SW 1271 (cell line): ENCODE measurements around the gene SLCO1A2.

Experiments used
- DNase-seq, 2 experiments: peaks; one replicate each; lab custom pipeline; 2025; lab: John Stamatoyannopoulos, UW

SLCO1A2 gene

DNA sequence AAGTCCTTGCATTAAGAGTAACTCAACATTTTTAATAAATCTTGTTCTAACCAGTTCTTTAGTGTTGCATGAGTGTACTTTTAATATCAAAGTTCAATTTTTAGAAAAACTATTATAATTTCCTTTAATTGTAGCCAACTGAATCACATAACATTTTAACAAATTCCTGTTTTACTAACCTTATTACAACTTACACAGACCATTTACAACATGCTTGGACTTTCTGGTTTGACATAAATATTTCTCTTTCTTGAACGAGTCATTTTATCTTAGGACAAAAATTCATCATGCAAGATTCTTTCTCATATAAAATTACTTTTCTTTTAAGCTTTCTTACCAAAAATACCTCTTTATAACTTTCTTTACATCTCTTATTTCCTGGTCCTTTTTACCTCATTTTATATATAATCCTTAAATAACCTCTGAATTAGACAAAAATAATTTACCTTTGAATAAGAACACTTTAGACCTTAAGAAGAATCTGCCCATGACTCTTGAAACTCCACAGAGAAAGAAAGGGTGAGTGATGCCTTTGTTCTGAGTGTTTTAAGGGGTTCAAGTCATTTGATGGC is 3.9 kb downstream of the SLCO1A2 start:
- DNase-seq = peak in 1 of 2 experiments; percentile 15

DNA sequence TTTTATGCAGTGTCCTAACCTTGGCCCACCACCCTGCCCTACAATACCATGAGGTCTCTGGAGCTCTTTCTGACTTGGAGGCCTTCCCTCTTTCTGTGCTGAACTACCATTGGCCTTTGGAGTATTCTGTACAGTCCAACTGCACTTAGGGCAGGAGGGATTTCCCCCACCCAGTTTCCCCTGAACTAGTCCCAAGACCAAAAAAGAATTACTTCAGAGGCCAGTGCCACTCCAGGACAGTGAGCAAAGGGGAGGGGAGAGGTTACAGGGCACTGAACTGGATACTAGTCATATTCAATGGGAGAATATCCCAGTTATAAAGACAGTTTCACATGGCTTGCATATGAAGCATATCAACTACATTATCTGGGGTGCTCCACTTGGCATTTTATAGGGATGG is 6.1 kb downstream of the SLCO1A2 start:
- no peak for DNase-seq

DNA sequence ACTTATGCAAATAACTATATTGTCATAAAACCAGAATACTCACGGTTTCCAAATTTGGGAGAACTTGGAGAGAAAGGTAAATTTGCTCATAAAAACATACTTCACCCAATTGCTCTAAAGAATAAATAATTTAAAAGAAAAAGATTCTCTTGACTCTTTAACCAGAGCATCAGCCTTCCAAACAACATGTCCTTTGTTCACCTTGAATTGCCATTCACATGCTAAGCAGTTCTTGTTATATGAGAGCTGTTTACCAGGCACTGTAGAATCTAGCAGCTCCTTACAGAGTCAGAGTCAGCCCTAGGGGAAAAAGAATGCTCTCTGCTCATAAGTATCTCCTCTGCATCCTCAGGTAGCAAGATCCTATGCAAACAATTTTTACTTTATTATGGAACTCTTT is 10.2 kb downstream of the SLCO1A2 start:
- no peak for DNase-seq

DNA sequence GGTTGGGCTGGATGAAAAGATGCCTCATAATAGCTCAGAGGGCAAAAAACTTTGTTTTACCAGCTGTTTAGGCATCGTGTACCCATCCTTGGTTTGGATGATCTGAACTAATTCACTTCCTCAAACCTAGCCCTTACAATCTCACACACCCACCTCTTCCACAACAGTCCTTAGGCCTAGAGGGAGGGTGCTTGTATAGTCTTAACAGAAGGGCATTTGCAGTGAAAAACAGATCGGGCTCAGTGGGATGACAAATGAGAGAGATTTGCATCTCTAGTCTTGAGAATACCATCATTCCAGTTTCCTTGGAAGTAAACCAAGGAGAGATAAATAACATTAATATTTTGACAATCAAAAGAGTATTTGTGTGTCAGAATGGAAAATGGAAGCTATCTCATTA is 11.0 kb downstream of the SLCO1A2 start:
- no peak for DNase-seq

DNA sequence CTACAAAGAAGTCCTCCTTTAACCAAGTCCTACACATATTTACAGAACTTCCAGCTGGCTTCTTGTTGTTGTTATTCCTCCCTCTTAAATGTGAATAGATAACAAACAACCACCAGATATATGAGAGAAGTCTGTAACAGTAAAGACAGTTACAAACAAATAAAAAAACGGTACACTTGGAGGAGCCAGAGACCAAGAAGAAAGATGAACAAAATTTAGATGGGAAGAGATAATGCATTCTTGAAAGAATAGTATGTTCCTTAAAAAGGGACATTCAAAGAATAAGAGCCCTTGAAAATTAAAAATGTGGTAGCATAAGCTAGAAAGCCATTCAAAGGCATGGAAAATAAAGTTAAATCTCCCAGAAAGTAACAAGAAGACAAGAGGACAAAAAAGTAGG is 25.9 kb downstream of the SLCO1A2 start:
- no peak for DNase-seq

DNA sequence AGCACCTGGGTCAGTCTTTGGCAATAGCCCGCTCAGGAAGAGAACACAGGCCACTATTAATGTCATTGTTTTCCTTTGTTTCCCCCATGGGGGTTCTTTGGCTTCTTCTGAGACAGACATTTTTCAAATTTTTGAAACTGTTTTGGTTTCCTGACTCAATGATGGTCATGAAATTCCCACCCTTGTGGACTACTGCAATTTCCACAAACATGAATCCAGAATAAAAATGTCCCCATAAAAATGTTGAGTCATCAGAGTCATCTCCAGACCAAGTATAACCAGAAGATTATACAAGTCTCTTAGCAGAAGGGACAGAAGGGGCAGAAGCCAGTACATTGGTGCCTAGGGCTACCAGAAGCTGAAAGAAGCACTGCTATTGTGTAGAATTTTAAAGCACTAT is 29.1 kb downstream of the SLCO1A2 start:
- no peak for DNase-seq

DNA sequence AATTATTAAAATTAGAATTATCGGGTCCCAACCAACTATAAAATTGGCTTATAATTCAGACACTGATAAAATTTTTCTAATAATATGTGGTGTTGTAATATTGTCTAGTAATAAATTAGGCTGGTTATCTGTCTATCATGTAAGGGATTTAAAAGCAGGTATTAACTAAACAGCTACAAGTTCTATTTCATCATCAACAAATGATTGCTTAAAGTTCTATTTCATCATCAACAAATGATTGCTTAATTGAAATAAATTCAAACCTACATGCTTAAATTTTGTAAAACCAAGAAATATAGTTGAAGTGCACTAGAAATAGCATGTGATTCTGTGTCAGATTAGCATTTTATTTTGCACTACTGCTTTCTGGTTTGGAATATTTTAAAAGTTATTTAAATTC is 34.1 kb downstream of the SLCO1A2 start:
- no peak for DNase-seq

DNA sequence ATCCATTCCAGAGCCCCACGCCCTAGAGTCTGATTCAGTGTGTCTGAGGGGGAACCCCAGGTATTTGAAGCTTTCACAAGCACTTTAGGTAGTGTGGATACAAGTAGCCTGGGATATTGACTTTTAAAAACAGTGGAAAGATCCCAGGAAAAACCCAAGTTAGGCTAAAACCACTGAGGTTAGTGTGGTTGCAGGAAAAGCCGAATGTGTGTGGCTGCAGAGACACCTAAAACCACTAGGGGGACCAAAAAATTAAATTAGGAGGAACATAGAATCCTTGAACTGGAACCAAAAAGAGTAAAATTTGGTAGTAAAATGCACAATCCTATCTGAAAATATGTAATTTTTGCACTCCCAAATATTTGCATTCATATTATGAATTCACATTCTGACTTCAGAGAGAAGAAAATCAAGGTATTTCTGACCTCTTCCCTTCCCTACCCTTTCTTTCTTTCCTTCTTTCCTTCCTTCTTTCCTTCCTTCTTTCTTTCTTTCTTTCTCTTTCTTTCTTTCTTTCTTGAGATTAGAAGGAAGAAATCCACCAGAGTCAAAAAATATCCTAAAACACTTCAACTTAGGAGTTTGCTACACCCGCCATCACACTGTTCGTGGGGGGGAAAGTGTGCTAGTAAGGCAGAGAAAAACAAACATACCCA is 37.8 kb downstream of the SLCO1A2 start:
- DNase-seq = peak in 1 of 2 experiments; percentile 35

DNA sequence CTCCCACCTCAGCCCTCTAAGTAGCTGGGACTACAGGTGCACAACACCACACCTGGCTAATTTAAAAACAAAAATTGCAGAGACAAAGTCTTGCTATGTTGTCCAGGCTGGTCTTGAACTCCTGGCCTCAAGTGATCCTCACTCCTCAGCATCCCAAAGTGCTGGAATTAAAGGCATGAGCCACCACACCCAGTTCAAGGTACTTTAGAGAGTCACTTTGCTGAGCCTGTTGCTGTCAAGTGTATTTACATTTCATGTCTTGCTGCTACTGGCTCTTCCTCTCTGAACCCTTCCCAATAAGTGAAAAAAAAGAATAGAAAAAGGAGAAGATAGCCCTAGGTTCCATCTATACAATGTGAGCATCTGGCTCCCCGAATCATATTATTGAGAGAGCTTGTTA is 38.4 kb downstream of the SLCO1A2 start:
- DNase-seq = no peak

DNA sequence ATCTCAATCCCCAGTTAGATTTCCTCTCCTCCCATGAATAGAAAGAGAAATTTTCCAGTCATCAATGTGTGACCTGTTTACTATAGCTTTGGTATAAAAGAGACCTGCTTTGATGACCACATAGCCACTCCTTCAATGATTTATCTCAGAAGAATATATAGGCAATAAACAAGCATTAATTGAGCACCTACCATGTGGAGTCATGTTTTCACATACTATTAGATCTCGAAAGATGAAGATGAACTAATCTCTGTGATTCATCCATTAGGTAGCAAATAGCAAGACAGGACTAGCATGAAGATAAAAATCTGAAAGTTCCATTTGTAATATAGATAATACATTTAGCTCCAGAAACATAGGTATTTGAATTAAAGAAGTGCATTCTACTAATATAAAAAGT is 40.5 kb downstream of the SLCO1A2 start:
- DNase-seq = no peak

DNA sequence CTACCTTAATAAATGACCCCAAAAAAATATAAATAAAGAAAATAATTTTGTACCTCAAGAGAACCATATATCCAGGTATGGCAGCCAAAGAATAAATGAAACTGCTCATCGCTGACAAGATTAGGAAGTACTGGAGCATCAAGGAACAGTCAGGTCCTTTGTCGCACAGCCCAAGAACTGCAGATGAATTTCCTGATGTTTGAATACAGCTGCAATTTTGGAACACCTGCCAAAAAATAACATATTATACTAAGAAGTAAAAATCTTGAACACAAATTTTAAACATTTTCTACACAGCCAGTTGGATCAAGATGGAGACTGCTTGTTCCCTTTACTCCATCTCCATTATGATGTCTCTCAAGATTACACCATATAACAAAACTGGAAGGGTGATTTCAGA is 42.6 kb downstream of the SLCO1A2 start:
- DNase-seq = no peak

DNA sequence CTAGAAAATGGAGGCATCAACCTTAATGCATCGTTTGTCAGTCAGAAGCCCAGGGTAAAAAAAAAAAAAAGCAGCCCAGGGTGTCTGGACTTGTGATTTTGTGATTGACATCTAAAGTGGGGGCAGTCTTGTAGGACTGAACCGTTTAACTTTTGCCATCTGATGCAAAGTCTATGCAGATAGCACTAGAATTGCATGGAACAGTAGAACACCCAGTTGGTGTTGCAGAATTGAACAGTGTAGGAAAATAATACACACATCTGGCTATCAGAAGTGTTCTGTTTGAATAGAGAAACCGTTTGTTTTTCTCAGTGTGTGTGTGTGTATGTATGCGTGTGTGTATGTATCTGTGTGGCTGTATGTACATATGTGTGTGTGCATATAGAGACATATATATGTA is 45.0 kb downstream of the SLCO1A2 start:
- no peak for DNase-seq

DNA sequence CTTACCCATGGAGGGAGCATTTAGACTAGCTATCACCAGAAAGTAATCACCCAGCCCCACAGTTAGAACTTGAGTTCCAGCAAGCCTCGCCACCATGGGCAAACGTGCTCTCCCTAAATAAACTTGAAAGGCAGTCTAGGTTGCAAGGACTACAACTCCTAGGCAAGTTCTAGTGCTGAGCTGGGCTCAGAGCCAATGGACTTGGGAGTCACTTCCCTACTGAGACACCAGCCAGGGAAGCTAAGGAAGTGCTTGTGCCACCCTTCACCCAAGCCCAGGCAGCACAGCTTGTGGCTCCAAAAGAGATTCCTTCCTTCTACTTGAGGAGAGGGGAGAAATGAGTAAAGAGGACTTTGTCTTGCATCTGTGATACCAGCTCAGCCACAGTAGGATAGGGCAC is 57.9 kb downstream of the SLCO1A2 start:
- peak in 1 of 2 experiments; percentile 12 for DNase-seq

DNA sequence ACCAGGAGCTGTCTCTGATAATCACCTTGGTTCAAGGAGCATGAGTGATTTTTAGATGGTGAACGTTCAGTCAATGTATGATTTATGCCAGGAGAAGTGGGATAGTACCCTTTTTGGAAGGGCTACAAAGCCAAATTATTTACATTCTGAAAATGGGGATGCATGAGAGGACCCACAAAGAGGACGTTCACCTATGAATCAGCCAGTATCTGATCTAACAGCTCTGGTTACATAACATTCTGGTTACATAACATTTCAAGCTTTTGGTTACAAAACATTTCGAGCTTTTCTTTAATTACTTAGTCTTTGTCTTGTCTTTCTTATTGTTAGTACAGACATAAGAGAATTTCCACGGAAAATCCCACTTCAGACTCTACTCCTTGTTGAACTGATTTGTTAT is 68.8 kb downstream of the SLCO1A2 start:
- DNase-seq = no peak

DNA sequence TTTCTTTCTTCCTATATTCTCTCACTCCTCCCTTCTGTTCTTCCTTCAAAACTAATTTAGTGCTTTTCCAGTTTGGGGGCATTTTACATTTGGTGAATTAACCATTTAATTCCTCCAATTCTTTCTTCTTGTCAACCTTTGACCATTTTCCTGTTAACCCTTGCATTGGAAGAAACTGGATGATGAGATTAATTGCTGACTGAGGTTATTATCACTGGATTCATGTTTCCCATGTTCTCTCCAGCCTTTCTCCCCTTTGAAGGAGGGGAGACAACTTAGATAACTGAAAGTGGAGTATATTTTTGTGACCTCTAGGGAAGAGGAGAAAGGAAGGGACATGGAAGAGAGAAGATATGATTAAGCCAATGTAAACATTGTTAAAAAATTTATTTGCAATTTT is 70.5 kb downstream of the SLCO1A2 start:
- DNase-seq = no peak

DNA sequence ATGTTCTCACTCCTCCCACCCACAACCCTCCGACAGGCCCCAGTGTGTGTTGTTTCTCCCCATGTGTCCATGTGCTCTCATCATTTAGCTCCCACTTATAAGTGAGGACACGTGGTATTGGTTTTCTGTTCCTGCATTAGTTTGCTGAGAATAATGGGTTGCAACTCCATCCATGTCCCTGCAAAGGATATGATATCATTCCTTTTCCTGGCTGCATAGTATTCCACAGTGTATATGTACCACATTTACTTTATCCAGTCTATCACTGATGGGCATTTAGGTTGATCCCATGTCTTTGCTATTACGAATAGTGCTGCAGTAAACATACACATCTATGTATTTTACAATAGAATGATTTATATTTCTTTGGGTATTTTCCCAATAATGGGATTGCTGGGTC is 77.5 kb downstream of the SLCO1A2 start:
- DNase-seq = no peak

DNA sequence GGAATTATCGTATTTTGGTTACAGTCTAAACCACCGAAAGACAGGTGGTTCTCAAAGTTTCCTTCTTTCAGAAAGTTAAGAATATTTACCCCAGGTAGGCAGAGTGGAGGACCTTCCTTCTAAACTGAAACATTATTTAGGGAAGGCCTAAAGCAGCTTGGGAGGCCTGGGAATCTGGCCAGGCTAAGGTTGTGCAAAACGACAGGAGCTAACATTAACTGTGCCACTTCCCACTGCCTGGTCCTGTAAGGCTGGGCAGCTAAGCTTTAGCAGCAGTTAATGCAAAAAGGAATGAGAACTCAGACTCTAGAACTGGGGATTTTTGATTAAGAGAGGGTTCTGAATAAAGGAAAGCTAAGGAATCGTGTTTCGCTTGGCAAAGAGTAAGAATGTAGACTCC is 82.6 kb downstream of the SLCO1A2 start:
- DNase-seq = no peak

DNA sequence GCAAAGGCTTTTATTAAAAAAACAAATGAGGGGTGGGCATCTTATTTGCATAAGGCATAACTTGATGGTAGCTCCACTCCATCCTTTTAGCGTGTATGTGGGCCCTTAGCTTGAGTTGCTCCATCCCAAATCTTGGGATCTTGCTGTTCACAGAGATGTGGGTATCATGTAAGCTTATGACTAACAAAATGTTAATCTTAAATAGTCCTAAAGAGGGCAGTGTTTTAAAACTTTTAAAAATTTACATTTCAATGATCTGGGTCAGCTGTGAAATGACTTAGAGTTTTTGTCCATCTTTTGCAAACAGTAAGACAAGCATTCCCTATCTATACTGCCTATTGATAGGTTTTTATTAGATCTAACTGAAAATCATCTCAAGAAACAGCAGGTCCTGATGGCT is 86.0 kb downstream of the SLCO1A2 start:
- peak in 1 of 2 experiments; percentile 35 for DNase-seq

DNA sequence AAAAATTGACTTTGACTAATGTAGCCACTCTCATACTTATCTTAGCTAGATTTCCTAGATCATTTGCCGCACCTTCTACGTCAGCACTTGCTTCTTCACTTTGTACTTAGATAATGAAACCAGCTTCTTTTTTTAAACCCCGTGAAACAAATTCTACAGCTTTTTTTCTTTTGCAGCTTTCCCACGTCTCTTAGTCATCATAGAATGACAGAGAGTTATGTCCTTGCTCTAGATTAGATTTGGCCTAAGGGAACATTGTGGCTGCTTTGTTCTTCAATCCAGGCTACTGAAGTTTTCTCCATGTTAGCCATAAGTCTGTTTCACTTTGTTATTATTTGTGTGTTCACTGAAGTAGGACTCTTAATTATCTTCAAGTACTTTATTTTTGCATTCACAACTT is 94.9 kb downstream of the SLCO1A2 start:
- DNase-seq = no peak

DNA sequence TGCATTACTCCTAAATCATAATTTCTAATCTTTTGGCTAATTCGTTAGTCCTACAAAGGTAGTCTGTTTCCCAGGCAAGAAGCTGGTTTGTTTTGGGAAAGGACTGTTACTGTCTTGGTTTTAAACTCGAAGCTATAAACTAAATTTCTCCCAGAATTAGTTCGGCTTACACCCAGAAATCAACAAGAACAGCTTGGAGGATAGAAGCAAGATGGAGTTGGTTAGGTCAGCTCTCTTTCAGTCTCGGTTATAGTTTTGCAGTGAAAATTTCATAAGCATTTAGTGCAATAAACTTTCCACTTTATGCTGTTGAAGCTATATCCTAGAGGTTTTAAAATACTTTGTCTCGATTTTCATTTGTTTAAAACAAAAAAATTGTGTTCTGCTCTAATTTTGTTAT is 100.3 kb downstream of the SLCO1A2 start:
- no peak for DNase-seq

DNA sequence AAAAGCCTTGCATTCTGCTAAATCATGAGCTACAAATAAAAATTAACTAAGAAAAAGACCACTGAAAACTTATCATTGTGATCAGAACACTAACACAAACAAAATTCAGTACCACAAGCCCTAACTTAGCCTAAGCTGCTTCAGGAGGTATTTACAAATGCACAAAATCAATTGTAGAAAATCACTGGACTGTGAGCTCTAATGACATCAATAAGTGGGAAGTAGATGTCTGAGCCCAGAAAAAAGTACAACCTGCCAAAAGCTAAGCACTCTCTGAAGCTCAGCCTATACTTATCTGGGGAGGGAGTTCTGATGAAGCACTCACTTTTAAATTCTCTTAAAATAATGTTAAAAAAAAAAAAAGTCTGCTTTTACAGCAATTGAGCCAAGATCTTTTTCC is 110.8 kb downstream of the SLCO1A2 start:
- no peak for DNase-seq

DNA sequence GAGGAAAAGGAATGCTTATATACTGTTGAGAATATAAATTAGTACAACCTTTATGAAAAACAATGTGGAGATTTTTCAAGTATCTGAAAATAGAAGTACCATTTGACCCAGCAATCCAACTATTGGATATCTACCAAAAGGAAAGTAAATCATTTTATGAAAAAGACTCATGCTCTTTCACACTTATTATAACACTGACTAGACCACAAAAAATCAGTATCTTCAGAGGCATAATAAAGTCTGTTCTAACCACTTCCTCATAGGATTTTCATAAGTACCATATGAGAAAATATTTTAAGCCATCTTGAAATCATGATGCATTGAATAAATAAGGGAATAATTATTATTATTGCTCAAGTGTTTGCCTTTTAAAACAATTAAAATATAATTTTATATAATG is 112.9 kb downstream of the SLCO1A2 start:
- no peak for DNase-seq

DNA sequence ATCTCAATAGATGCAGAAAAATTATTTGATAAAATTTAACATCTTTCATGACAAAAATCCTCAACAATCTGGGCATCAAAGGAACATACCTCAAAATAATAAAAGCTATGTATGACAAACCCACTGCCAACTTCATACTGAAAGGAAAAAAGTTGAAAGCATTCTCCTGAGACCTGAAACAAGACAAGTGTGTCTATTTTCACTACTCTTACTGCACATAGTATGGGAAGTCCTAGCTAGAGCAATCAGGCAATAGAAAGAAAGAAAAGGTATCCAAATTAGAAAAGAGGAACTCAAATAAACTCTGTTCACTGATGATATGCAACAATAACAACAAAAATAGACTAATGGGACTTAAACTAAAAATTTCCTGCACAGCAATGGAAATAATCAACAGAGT is 113.6 kb downstream of the SLCO1A2 start:
- no peak for DNase-seq

DNA sequence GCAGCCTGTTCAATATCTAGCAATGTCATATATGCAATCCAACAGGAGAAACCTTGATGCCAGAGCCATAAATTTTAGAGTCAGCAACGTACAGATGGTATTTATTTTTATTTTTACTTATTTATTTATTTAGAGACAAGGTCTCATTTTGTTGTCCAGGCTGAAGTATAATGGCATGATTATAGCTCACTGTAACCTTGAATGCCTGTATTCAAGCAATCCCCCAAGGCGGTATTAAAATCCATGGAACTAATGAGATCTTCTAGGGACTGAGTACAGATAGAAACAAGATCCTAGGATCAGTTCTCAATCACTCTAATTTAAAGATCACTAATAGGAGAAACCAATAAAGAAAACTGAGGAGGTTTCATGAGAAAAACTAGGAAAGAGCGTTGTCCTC is 114.5 kb downstream of the SLCO1A2 start:
- DNase-seq = no peak
